ENCODE data around the gene SAA2.

DNA sequence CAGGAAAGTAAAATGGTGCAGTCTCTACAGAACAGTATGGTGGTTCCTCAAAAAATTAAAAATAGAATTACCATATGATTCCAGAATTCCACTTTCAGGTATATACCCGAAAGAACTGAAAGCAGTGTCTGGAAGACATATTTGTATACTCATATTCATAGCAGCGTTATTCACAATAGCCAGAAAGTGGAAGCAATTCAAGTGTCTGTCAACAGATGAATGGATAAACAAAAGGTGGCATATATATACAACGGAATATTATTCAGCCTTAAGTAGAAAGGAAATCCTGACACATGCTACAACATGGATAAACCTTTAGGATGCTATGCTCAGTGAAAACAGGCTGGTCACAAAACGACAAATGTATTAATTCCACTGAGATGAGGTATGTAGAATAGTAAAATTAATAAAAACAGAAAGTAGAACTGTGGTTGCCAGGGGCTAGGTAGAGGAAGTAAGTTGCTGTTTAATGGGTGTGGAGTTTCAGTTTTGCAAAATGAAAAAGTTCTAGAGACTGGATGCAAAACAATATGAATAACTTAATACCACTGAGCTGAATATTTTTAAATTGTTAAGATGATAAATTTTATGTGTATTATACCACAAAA is 32.1 kb upstream of the SAA2 start:
- TF ChIP-seq POLR2AphosphoS5 (IDR thresholded peaks at IDR 0.05; ENCODE audit: low read depth, low read length) (no peak), TAF1 (IDR thresholded peaks at IDR 0.05; ENCODE audit: borderline replicate concordance, low read depth, low read length) (no peak)
